ENCODE results near the gene BIN1. TPM values are rescaled to one million over a fixed set of nuclear protein-coding genes. Genes with fewer than 3 reads are reported as not detected.

Gene BIN1
- total RNA-seq, 1 experiment from 2014 or later: 42.5 TPM

GRCh38 chr2:127092306-127092705, 14.6 kb downstream of the BIN1 start (continued):
- no peak for TF ChIP-seq CTCF (IDR thresholded peaks at IDR 0.05)
- TF ChIP-seq TEAD1 (CRISPR knock-in tag; IDR thresholded peaks at IDR 0.05): no peak
- no peak for TF ChIP-seq HMGXB4 (CRISPR knock-in tag; IDR thresholded peaks at IDR 0.05)
- no peak for TF ChIP-seq MYBL2 (CRISPR knock-in tag; IDR thresholded peaks at IDR 0.05)
- TF ChIP-seq, protein P1, sequence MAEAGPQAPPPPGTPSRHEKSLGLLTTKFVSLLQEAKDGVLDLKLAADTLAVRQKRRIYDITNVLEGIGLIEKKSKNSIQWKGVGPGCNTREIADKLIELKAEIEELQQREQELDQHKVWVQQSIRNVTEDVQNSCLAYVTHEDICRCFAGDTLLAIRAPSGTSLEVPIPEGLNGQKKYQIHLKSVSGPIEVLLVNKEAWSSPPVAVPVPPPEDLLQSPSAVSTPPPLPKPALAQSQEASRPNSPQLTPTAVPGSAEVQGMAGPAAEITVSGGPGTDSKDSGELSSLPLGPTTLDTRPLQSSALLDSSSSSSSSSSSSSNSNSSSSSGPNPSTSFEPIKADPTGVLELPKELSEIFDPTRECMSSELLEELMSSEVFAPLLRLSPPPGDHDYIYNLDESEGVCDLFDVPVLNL (CRISPR knock-in tag; IDR thresholded peaks at IDR 0.05; ENCODE audit: borderline replicate concordance, low read depth): no peak
- TF ChIP-seq, protein P2, sequence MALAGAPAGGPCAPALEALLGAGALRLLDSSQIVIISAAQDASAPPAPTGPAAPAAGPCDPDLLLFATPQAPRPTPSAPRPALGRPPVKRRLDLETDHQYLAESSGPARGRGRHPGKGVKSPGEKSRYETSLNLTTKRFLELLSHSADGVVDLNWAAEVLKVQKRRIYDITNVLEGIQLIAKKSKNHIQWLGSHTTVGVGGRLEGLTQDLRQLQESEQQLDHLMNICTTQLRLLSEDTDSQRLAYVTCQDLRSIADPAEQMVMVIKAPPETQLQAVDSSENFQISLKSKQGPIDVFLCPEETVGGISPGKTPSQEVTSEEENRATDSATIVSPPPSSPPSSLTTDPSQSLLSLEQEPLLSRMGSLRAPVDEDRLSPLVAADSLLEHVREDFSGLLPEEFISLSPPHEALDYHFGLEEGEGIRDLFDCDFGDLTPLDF (CRISPR knock-in tag; IDR thresholded peaks at IDR 0.05): no peak
- no peak for TF ChIP-seq ZBTB21 (CRISPR knock-in tag; IDR thresholded peaks at IDR 0.05; ENCODE audit: borderline replicate concordance)
- no peak for TF ChIP-seq ATF1 (CRISPR knock-in tag; IDR thresholded peaks at IDR 0.05)
- TF ChIP-seq, protein P3, sequence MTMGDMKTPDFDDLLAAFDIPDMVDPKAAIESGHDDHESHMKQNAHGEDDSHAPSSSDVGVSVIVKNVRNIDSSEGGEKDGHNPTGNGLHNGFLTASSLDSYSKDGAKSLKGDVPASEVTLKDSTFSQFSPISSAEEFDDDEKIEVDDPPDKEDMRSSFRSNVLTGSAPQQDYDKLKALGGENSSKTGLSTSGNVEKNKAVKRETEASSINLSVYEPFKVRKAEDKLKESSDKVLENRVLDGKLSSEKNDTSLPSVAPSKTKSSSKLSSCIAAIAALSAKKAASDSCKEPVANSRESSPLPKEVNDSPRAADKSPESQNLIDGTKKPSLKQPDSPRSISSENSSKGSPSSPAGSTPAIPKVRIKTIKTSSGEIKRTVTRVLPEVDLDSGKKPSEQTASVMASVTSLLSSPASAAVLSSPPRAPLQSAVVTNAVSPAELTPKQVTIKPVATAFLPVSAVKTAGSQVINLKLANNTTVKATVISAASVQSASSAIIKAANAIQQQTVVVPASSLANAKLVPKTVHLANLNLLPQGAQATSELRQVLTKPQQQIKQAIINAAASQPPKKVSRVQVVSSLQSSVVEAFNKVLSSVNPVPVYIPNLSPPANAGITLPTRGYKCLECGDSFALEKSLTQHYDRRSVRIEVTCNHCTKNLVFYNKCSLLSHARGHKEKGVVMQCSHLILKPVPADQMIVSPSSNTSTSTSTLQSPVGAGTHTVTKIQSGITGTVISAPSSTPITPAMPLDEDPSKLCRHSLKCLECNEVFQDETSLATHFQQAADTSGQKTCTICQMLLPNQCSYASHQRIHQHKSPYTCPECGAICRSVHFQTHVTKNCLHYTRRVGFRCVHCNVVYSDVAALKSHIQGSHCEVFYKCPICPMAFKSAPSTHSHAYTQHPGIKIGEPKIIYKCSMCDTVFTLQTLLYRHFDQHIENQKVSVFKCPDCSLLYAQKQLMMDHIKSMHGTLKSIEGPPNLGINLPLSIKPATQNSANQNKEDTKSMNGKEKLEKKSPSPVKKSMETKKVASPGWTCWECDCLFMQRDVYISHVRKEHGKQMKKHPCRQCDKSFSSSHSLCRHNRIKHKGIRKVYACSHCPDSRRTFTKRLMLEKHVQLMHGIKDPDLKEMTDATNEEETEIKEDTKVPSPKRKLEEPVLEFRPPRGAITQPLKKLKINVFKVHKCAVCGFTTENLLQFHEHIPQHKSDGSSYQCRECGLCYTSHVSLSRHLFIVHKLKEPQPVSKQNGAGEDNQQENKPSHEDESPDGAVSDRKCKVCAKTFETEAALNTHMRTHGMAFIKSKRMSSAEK (CRISPR knock-in tag; IDR thresholded peaks at IDR 0.05; ENCODE audit: borderline replicate concordance): no peak

DNA sequence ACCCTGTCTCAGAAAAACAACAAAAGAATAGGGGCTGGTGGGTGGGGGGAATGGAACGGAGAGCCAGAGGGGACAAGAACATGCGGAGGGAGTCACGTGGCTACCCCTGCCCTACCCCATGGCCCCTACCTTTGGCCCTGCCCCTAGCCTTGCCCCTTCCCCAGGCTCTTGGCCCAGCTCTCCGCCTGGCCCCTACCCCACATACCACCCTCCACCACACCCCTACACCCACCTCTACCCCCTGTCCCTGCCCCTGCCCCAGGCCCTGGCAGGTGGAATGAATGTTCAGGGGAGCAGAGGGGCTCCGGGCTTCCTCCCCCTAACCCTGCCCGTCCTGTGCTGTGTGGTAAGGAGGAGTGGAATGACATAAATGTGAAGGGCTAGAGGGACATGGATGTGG, 15.1 kb downstream of the BIN1 start:
- TF ChIP-seq, protein P4, sequence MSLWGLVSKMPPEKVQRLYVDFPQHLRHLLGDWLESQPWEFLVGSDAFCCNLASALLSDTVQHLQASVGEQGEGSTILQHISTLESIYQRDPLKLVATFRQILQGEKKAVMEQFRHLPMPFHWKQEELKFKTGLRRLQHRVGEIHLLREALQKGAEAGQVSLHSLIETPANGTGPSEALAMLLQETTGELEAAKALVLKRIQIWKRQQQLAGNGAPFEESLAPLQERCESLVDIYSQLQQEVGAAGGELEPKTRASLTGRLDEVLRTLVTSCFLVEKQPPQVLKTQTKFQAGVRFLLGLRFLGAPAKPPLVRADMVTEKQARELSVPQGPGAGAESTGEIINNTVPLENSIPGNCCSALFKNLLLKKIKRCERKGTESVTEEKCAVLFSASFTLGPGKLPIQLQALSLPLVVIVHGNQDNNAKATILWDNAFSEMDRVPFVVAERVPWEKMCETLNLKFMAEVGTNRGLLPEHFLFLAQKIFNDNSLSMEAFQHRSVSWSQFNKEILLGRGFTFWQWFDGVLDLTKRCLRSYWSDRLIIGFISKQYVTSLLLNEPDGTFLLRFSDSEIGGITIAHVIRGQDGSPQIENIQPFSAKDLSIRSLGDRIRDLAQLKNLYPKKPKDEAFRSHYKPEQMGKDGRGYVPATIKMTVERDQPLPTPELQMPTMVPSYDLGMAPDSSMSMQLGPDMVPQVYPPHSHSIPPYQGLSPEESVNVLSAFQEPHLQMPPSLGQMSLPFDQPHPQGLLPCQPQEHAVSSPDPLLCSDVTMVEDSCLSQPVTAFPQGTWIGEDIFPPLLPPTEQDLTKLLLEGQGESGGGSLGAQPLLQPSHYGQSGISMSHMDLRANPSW (CRISPR knock-in tag; conservative IDR thresholded peaks at IDR 0.05; ENCODE audit: low read depth): no peak
- TF ChIP-seq, protein P5, sequence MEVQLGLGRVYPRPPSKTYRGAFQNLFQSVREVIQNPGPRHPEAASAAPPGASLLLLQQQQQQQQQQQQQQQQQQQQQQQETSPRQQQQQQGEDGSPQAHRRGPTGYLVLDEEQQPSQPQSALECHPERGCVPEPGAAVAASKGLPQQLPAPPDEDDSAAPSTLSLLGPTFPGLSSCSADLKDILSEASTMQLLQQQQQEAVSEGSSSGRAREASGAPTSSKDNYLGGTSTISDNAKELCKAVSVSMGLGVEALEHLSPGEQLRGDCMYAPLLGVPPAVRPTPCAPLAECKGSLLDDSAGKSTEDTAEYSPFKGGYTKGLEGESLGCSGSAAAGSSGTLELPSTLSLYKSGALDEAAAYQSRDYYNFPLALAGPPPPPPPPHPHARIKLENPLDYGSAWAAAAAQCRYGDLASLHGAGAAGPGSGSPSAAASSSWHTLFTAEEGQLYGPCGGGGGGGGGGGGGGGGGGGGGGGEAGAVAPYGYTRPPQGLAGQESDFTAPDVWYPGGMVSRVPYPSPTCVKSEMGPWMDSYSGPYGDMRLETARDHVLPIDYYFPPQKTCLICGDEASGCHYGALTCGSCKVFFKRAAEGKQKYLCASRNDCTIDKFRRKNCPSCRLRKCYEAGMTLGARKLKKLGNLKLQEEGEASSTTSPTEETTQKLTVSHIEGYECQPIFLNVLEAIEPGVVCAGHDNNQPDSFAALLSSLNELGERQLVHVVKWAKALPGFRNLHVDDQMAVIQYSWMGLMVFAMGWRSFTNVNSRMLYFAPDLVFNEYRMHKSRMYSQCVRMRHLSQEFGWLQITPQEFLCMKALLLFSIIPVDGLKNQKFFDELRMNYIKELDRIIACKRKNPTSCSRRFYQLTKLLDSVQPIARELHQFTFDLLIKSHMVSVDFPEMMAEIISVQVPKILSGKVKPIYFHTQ (CRISPR knock-in tag; IDR thresholded peaks at IDR 0.05): no peak
- TF ChIP-seq, protein P3 (CRISPR knock-in tag; IDR thresholded peaks at IDR 0.05; ENCODE audit: borderline replicate concordance): no peak
- Mint-ChIP-seq H3K9me3 (no peaks in the 10 kb centered on the region), H3K27ac (no peak overlapping the region), H3K36me3 (no peaks in the 10 kb centered on the region), H3K27me3 (ENCODE audit: low read depth) (no peaks in the 10 kb centered on the region), H3K4me1 (peaks cover 46% of the 10 kb centered on the region), H3K4me3 (no peak overlapping the region)
- ATAC-seq (no peak), DNase-seq (ENCODE audit: low spot score) (no peak)
- POLR2A ChIA-PET: no interaction called here
- CTCF ChIA-PET: interaction anchor here (3.4 kb wide), 1 partner anchor 24 kb away, joined by 19 read pairs; no protein-coding TSS in a partner anchor
